ENCODE data around the gene SRM.

DNA sequence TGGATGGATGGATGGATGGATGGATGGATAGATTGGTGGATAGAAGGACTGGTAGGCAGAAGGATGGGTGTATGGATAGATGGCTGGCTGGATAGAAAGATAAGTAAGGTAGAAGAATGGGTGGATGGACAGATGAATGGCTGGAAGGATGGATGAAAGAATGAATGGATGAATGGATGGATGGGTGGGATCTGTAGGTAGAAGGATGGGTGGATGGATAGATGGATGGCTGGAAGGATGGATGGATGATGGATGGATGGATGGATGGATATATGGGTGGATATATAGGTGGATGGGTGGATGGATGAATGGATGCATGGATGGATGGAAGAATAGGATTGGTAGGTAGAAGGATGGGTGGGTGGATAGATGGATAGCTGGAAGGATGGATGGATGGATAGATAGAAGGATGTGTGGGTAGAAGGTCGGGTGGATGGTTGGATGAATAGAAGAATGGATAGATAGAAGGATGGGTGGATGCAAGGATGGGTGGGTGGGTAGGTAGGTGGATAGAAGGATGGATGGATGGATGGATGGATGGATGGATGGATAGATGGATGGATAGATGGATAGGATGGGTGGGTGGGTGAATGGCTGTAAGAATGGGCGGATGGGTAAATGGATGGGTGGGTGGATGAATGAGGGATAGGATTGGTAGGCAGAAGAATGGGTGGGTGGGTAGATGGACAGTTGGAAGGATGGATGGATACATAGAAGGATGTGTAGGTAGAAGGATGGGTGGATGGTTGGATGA is 20.3 kb downstream of the SRM start:
- TF ChIP-seq, protein P1, sequence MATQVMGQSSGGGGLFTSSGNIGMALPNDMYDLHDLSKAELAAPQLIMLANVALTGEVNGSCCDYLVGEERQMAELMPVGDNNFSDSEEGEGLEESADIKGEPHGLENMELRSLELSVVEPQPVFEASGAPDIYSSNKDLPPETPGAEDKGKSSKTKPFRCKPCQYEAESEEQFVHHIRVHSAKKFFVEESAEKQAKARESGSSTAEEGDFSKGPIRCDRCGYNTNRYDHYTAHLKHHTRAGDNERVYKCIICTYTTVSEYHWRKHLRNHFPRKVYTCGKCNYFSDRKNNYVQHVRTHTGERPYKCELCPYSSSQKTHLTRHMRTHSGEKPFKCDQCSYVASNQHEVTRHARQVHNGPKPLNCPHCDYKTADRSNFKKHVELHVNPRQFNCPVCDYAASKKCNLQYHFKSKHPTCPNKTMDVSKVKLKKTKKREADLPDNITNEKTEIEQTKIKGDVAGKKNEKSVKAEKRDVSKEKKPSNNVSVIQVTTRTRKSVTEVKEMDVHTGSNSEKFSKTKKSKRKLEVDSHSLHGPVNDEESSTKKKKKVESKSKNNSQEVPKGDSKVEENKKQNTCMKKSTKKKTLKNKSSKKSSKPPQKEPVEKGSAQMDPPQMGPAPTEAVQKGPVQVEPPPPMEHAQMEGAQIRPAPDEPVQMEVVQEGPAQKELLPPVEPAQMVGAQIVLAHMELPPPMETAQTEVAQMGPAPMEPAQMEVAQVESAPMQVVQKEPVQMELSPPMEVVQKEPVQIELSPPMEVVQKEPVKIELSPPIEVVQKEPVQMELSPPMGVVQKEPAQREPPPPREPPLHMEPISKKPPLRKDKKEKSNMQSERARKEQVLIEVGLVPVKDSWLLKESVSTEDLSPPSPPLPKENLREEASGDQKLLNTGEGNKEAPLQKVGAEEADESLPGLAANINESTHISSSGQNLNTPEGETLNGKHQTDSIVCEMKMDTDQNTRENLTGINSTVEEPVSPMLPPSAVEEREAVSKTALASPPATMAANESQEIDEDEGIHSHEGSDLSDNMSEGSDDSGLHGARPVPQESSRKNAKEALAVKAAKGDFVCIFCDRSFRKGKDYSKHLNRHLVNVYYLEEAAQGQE (IDR thresholded peaks at IDR 0.05; ENCODE audit: insufficient read depth in 1 of 2, low read depth in 2 of 2, low read length in 2 of 2): no peak
- TF ChIP-seq POLR2AphosphoS5 (IDR thresholded peaks at IDR 0.05; ENCODE audit: low read depth, low read length): no peak

Measured in PFSK-1 (cell line).